ENCODE measurements around the gene CYSRT1. TPM values are rescaled to one million over a fixed set of nuclear protein-coding genes. Genes with fewer than 3 reads are reported as not detected.

Gene CYSRT1
- total RNA-seq, 1 donor from 2014 or later = 3.9 TPM

- no peak overlapping the region for H3K4me3 ChIP-seq (ENCODE audit: low read depth, low read length)
- FAIRE-seq = no peak
- DNase-seq (ENCODE audit: low read depth) = no peak
- TF ChIP-seq, protein P1, sequence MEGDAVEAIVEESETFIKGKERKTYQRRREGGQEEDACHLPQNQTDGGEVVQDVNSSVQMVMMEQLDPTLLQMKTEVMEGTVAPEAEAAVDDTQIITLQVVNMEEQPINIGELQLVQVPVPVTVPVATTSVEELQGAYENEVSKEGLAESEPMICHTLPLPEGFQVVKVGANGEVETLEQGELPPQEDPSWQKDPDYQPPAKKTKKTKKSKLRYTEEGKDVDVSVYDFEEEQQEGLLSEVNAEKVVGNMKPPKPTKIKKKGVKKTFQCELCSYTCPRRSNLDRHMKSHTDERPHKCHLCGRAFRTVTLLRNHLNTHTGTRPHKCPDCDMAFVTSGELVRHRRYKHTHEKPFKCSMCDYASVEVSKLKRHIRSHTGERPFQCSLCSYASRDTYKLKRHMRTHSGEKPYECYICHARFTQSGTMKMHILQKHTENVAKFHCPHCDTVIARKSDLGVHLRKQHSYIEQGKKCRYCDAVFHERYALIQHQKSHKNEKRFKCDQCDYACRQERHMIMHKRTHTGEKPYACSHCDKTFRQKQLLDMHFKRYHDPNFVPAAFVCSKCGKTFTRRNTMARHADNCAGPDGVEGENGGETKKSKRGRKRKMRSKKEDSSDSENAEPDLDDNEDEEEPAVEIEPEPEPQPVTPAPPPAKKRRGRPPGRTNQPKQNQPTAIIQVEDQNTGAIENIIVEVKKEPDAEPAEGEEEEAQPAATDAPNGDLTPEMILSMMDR (IDR thresholded peaks at IDR 0.05; ENCODE audit: insufficient read depth, low read length, severe bottlenecking) = no peak
- H3K27me3 ChIP-seq (ENCODE audit: control insufficient read depth, insufficient read depth, low read length) = no peaks in the 10 kb centered on the region
- peaks cover 26% of the 10 kb centered on the region for H3K36me3 ChIP-seq (ENCODE audit: control insufficient read depth, insufficient read depth, low read length)
These were observed 38.5 kb downstream of the CYSRT1 start for GRCh38 chr9:137263506-137263905.

- TF ChIP-seq, protein P1 (IDR thresholded peaks at IDR 0.05; ENCODE audit: insufficient read depth, low read length, severe bottlenecking) = no peak
- no peak overlapping the region for H3K4me3 ChIP-seq (ENCODE audit: low read depth, low read length)
- FAIRE-seq = no peak
- no peak for DNase-seq (ENCODE audit: low read depth)
- no peaks in the 10 kb centered on the region for H3K27me3 ChIP-seq (ENCODE audit: control insufficient read depth, insufficient read depth, low read length)
- H3K36me3 ChIP-seq (ENCODE audit: control insufficient read depth, insufficient read depth, low read length) = peaks cover 25% of the 10 kb centered on the region
These were observed 39.1 kb downstream of the CYSRT1 start for GRCh38 chr9:137264067-137264466.

DNA sequence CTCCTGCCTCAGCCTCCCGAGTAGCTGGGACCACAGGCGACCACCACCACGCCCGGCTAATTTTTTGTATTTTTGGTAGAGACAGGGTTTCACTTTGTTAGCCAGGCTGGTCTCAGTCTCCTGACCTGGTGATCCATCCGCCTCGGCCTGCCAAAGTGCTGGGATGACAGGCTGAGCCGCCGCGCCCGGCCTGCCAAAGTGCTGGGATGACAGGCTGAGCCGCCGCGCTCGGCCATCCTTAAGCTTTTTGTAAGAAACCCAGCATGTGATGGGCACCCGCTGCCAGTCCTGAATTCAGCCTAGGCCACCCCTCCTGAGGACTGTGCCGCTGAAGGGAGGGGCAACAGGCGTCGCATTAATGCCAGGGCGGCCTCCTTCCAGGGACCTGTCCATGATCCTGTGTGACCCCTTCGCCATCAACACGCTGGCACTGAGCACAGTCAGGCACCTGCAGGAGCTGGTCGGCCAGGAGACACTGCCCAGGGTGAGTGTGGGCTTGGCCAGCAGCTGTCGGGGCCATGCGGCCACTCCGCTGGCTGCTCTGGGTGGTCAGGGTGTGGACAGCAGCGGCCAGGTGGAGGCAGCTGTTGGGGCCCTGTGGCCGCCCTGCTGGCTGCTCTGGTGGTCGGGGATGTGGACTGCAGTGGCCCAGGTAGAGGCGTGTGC lies 40.7 kb downstream of the CYSRT1 start:
- no peak for DNase-seq (ENCODE audit: low read depth)
- no peak for FAIRE-seq

GRCh38 chr9:137266162-137266527 lies 41.2 kb downstream of the CYSRT1 start:
- peaks cover 26% of the 10 kb centered on the region for H3K36me3 ChIP-seq (ENCODE audit: control insufficient read depth, insufficient read depth, low read length)
- DNase-seq (ENCODE audit: low read depth) = no peak
- TF ChIP-seq, protein P1 (IDR thresholded peaks at IDR 0.05; ENCODE audit: insufficient read depth, low read length, severe bottlenecking) = no peak

More for the DNA sequence above, 40.7 kb downstream of the CYSRT1 start:
- Histone ChIP-seq H3K27me3 (ENCODE audit: control insufficient read depth, insufficient read depth, low read length) (no peaks in the 10 kb centered on the region), H3K36me3 (ENCODE audit: control insufficient read depth, insufficient read depth, low read length) (peaks cover 23% of the 10 kb centered on the region), H3K4me3 (ENCODE audit: low read depth, low read length) (no peak overlapping the region)
- TF ChIP-seq, protein P1 (IDR thresholded peaks at IDR 0.05; ENCODE audit: insufficient read depth, low read length, severe bottlenecking) = no peak

GRCh38 chr9:137266585-137267453 lies 41.8 kb downstream of the CYSRT1 start:
- TF ChIP-seq, protein P1 (IDR thresholded peaks at IDR 0.05; ENCODE audit: insufficient read depth, low read length, severe bottlenecking) = no peak
- DNase-seq (ENCODE audit: low read depth) (no peak), FAIRE-seq (no peak)
- Histone ChIP-seq H3K4me3 (ENCODE audit: low read depth, low read length) (no peak overlapping the region), H3K27me3 (ENCODE audit: control insufficient read depth, insufficient read depth, low read length) (no peaks in the 10 kb centered on the region), H3K36me3 (ENCODE audit: control insufficient read depth, insufficient read depth, low read length) (peaks cover 28% of the 10 kb centered on the region)

More at GRCh38 chr9:137266162-137266527, 41.2 kb downstream of the CYSRT1 start:
- no peaks in the 10 kb centered on the region for H3K27me3 ChIP-seq (ENCODE audit: control insufficient read depth, insufficient read depth, low read length)
- H3K4me3 ChIP-seq (ENCODE audit: low read depth, low read length) = no peak overlapping the region
- FAIRE-seq = no peak
